Stimulated activated CD8-positive, alpha-beta memory T cell treated with anti-CD3 and anti-CD28 coated beads, Interleukin-7, amount 100 ng/mL, for 1 hour (primary cell): ENCODE measurements around the gene TMEM151B.
A peak's percentile ranks its signal among the peaks of the same experiment; 100 is the strongest.

Source experiments
- DNase-seq, 2 donors: peaks; one replicate each; pipeline ENCODE4 v3.0.0-alpha.2; 2020; ENCODE audit warnings: low read depth in 2 of 2

The TMEM151B gene

DNA sequence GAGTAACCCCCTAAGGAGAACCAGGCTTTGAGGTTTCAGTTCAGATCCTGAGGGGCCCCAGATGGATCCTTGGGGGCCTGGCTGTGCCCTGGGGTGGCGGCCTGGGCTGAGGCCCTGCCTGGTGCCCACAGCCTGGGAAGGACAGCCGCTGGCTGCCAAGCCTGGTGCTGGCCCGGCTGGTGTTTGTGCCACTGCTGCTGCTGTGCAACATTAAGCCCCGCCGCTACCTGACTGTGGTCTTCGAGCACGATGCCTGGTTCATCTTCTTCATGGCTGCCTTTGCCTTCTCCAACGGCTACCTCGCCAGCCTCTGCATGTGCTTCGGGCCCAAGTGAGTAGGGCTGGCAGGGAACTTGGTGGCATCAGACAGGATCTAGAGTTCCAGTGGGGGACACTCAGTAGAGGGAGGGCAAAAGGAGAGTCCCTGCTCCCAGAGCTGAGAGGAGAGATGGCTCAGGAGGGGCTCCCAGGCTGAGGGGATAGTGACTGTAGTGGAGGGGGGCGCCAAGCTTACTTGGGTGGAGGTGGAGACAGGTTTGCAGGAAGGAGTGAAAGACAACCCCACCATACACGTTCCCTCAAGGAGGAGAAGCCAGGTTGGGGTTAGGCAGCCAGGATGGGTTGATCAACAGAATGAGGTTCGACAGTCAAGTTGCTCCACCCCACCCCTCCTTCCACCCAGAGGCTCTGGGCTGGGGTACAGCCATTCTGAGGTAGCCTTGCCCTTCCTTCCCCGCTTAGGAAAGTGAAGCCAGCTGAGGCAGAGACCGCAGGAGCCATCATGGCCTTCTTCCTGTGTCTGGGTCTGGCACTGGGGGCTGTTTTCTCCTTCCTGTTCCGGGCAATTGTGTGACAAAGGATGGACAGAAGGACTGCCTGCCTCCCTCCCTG lies 37.3 kb upstream of the TMEM151B start:
- DNase-seq = no peak

DNA sequence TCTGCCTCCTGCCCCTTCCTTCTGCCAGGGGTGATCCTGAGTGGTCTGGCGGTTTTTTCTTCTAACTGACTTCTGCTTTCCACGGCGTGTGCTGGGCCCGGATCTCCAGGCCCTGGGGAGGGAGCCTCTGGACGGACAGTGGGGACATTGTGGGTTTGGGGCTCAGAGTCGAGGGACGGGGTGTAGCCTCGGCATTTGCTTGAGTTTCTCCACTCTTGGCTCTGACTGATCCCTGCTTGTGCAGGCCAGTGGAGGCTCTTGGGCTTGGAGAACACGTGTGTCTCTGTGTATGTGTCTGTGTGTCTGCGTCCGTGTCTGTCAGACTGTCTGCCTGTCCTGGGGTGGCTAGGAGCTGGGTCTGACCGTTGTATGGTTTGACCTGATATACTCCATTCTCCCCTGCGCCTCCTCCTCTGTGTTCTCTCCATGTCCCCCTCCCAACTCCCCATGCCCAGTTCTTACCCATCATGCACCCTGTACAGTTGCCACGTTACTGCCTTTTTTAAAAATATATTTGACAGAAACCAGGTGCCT lies 36.6 kb upstream of the TMEM151B start:
- no peak for DNase-seq

DNA sequence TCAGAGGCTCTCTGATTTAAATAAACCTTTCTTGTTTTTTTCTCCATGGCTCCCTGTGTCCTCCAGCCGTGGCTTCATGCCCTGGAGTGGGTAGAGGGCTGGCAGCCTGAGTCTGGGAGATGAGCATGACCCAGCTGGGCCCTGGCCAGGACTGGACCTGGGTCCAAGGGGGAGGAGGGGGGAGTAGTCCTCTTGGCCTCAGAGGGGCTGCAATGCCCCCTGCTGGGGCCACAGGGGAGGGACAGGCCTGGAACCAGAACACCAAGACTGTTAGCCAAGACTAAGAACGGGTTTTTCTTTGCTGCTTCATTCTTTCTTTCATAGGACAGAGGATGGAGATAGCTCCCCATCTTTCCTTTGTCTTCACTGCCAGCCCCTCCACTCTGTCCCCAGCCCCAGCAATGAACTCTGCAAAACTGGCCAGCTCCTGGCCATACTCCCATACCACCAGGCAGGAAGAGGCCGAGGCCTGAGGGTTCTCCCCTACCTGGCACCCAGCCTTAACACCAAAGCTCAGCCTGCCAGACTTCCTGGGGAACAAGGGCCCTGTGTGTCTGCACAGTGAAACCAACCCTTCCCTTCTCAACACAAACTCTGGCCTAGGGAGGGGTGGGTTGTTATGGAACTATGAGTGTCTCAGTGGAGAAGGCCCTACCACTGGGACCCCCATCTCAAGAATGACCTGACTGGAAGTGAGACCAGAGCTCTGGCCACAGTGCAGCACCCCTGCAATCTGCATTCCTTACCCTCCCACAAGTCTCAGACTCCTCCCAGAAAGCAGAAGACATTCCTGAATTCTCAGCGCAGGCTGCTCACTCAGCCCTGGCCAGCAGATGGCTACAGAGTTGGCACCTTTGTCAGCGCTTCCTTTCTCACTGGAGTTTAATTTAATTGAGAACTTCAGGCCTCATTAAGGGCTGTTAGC lies 35.9 kb upstream of the TMEM151B start:
- DNase-seq = no peak

DNA sequence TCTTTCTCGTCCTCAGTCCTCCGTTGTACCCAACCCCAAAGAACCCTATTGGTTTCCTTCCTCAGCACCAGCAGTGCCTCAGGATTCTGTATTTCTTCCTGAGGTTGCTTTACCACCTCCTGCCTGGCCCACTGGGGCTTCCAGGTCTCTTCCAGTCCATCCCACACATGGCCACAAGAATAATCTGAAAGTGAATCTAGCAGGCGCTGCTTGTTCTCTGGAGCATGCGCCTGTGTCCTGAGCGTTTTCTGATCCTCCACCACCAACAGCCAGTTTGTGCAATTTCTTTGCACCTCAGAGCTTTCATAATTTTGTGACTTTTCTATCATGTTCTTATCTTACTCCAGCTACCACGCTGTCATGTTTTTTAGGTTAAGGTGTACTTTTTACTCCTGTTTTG lies 35.0 kb upstream of the TMEM151B start:
- DNase-seq = no peak

DNA sequence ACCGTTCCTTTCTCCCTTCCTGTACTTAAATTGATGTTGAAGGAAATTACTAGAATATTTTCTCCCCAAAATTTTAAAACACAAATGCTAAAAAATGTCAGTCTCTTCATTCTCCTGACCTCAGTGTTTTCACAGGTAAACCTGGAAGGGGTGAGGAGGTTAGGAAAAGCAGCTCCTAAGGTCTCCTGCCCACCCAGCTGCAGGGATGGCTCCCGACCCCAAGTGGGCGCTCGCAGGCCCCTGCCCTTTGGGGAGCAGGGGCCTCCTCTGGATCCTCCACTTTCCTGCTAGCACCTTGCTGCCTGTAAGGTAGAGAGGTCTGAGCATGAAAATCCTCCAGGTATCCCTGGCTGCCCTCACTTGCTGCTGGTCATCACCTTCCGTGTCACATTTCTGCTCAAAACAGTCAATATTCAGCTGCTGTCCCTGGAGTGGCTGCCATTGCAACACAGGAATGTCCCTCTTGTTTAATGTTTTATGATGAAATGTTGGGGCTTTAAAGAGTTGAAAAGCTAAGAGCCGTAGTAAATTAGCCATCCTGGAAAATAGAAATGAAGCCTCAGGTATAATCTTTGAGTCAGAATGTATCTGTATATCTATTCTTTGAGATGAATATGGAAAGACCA lies 34.2 kb upstream of the TMEM151B start:
- DNase-seq = no peak

DNA sequence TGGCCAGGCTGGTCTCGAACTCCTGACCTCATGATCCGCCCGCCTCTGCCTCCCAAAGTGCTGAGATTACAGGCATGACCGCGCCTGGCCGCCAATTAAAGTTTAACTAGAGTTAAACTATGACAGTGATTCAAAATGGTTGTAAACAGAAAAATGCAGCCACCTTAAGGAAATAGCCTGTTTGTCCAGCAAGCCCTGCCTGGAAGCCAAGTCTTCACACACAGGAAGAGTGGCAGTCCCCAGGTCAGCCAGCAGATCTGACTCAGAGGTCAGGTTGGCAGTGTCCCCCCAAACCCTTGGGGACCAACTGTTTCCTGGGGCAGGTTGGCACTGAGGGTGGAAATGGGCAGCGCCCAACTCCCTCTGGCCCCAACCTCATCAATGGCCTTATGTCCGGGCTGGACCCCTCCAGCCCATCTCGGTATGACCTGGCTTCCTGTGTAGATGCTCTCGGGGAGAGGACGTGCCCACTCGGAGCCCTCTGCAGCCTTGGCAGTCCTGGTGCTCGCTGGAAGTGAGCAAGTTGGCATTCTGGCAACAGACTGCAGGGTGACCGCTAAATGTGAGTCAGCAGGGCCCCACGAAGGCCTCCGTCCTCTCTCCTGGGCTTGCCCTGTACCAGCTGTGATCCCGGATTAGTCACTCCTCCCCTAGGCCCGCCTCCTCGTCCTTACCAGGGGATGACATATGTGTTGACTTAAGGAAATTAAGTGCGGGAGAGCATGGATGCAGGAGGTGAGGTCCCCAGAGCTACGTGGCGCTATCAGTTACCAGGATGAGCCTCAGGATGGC lies 33.0 kb upstream of the TMEM151B start:
- DNase-seq = peak in 1 of 2 donors; percentile 46

DNA sequence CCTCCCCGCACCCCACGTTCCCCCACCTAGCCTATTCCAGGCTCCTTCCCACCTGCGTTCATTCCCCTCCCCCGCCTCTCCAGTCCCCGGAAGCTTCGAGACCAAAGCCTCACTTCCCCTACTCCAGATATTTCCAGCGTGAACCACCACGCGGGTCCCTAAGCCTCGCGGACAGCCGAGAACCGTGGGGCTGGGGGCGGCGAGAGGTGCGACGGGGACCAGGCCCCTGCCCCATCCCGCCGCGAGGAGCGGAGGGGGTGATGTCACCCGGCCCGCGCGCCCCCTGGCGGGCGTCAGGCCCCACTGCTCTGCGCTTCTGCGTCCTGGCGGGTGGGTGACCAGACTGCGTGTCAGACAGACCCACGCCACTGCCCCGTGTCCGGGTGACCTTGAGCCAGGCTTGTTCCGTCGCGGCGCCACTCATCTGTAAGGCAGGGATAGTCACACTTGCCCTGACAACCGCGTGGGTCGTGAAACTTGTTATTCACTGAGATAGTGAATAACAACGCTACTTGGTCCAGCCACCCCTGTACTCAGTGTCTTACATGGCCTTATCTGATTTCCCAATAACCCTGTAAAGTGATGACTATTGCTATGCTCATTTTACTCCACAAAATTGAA lies 32.3 kb upstream of the TMEM151B start:
- peak; percentile 66 to 68 for DNase-seq

DNA sequence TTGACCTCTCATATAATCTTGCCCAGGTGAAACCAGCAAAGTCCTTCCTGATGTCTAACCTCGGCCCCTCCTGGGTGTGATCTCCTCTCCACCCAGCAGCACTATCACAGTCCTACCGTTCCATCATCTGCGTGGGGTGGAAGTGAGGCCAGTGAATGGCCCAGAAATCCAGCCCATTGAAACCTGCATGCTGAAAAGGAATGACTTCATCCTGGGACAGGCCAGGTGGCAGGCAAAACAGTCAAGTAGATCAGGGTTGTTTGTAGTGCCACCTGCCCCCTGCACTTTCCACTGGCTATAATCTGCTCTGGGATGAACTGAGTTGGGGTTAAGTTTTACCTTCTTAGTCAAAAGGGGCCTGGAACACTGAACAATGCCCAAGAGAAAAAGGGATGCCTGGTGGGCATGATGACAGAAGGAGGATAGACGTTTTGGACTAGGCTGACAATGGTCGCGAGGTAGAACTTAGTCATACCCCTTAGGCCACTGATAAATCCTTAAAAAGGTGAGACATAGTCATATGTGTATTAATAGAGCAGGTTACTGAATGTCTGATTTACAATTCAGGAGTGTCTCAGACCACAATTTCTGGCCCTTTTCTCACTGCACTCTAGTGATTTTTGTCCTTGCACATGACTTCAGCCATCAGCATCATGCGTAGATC lies 31.4 kb upstream of the TMEM151B start:
- no peak for DNase-seq

DNA sequence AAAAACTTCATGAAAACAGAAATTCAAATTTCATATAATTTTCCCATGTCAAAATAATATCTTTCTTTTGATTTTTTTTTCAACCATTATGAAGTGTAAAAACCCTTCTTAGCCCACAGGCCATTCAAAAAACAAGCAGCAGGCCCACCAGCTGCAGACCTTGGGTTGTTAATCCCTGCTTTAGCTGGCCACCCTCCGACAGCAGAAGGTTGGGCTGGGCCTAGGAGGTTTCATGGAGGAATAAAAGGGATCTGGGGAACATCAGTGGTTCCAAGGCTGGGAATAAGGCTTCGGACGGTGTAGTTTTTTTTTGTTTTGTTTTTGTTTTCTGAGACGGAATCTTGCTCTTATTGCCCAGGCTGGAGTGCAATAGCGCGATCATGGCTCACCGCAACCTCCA lies 26.9 kb upstream of the TMEM151B start:
- DNase-seq = no peak

DNA sequence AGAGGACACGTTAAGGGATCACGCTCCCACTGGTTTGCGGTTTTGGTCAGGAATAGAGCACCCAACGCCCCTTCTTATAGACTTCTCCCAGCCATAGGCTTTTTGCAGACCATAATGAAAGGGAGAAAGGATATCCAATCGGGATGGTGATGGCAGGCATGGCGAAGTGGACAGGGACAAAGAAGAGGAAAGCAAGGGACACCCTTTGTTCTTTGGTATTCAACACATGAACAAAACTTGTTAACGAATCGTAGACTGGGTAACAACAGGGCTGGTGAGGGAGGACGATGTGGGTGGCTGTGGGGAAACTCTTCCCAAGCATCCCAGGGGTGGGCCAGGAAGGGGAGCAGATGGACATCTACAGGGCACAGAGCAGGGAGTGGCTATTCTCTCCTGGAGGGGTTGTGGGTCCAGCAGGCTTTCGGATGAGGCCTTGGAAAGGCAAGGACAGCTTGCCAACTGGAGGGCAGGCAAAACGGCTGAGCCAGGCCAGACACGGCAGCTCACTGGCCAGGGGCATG lies 24.8 kb upstream of the TMEM151B start:
- DNase-seq = no peak

DNA sequence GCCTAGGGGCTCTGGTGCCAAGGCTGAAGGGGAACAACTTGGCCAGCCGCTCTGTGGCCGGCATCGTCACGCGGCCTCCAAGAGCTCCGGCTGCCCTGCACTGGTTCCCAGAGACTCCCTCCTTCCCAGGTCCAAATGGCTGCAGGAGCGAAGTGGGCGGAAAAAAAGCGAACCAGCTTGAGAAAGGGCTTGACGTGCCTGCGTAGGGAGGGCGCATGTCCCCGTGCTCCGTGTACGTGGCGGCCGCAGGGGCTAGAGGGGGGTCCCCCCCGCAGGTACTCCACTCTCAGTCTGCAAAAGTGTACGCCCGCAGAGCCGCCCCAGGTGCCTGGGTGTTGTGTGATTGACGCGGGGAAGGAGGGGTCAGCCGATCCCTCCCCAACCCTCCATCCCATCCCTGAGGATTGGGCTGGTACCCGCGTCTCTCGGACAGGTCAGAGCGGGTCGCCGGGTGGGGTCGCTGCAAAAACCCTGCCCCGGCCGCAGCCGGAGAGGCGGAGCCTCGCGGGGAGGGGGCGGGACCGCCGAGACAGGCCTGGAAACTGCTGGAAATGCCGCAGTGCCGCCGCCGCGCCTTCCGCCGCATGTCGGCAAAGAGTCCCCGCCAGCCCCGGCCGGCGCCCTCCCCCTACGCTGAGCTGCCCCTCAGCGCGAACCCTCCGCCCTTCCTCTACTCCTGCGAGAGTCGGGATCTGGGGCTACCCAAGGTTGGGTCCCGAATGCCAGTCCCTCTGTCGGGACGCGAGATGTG lies 24.2 kb upstream of the TMEM151B start:
- peak; percentile 68 to 75 for DNase-seq

DNA sequence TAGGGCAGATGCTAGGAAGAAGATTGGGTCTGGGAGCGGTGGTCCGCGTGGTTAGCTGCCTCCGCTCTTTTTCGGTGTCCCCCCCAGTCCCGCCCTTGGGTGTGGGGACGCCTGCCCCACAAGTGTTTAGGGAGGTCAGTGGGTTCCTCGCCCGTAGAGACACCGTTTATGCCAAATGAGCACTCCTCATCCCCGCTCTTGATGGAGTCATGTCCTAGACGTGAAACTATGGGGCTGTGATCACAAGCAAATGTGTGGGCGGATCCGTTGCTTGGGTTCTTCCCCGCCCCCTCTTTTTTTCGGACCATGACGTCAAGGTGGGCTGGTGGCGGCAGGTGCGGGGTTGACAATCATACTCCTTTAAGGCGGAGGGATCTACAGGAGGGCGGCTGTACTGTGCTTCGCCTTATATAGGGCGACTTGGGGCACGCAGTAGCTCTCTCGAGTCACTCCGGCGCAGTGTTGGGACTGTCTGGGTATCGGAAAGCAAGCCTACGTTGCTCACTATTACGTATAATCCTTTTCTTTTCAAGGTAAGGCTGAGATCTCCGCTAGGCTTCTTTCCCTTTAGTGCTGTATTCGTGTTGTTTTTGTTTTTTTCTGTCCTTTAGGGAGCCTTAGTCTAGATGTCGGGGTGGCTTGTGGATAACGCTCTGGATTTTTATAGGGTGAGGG lies 23.4 kb upstream of the TMEM151B start, which contains the start of gene HSP90AB1:
Gene HSP90AB1, plus strand, starts transcription at position 439 of the 675 bp plus-strand sequence. CDS start 1,529 bp downstream, outside the sequence.
- peak; percentile 86 to 87 for DNase-seq

DNA sequence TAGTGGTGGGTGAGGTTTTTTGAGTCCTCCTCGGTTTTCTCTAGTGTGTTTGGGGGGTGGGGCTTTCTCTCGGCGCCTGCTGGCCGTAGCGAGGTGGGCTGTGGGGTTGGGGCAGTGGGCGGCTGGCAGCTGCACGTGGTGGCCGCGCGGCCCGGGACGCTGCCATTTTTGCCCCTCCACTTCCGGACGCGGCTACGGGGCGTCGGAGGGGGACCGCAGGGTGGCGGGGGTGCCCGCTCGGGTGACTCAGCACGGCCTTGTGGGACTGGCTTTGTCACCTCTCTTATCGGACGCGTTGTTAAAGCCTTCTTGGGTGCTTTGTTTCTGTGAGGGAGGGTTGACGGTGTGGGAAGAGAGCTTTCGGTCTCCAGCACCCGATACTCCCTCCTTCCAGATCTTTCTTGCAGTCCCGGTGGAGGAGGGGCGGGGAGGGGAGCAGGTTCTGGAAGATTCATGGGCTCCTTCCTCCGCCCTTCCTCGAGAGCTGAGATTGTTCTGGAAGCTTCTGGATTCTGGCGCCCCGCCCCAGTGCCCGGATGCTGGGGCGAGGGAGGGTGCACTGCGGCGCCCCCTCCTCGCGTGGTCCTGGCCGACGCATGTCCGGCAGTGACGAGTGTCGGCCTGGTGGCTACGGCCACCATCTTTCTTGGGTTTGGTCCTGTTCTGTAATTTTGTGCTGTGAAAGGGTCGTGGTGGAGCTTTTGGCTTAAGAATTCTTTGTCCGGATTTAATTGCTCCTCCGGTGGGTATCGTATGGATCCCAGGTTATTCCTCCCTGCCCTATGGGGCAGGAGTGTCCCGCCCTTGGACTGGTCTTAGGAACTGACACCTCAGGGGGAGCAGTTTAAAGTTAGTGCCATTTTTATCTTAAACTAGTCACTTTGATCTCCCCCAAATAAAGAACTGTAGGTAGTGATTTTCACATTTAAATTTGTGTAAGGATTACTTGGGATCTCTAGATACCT lies 22.6 kb upstream of the TMEM151B start:
- DNase-seq = peak; percentile 80 to 84

DNA sequence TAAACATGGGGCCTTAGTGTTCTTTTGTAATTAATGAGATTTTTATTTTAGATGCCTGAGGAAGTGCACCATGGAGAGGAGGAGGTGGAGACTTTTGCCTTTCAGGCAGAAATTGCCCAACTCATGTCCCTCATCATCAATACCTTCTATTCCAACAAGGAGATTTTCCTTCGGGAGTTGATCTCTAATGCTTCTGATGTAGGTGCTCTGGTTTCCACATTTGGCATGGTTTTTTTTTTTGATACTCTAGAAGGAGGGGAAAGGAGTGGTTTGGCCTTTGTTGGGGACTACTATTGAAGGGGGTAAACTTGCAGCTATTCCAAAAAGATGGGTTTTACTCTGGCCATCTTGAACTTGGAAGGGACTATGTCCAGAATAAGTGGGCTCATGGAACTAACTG lies 21.7 kb upstream of the TMEM151B start:
- no peak for DNase-seq

DNA sequence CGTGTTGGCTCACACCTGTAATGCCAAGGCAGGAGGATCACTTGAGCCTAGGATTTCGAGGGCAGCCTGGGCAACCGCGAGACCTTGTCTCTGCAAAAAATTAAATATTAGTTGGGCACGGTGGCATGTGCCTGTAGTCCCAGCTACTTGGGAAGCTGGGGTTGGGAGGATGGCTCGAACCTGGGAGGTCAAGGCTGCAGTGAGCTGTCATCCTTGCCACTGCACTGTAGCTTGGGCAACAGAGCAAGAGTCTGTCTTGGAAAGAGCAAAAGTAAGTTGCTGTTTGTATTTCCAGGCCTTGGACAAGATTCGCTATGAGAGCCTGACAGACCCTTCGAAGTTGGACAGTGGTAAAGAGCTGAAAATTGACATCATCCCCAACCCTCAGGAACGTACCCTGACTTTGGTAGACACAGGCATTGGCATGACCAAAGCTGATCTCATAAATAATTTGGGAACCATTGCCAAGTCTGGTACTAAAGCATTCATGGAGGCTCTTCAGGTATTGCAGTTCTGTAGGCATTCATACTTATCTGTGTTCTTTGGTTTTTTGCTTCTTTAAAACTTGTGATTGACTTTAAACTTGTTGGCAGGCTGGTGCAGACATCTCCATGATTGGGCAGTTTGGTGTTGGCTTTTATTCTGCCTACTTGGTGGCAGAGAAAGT lies 21.0 kb upstream of the TMEM151B start:
- DNase-seq = no peak

DNA sequence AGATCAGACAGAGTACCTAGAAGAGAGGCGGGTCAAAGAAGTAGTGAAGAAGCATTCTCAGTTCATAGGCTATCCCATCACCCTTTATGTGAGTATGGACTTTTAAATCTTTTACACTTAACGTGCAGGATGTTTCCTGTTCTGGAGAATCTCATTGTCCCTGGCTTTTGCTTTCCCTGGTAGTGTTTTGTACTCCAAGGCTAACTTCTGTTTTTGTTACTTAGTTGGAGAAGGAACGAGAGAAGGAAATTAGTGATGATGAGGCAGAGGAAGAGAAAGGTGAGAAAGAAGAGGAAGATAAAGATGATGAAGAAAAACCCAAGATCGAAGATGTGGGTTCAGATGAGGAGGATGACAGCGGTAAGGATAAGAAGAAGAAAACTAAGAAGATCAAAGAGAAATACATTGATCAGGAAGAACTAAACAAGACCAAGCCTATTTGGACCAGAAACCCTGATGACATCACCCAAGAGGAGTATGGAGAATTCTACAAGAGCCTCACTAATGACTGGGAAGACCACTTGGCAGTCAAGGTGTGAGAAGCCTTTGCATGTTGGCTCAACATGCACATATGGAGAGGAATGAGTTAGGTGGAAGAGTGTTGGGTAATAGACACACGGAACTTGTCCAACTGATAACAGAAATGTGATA lies 20.1 kb upstream of the TMEM151B start:
- DNase-seq = no peak
